D721Med (cell line): Measurements from ENCODE around the gene ST8SIA5.

Experiments used
- DNase-seq: peaks from one replicate; pipeline ENCODE4 v3.0.0; 2011; ENCODE audit warnings: low spot score; ENCODE audit not compliant: insufficient read length
- FAIRE-seq: peaks from 2 replicates; lab custom pipeline; 2011; peaks lifted over from hg19 to GRCh38; lab: Jason Lieb, UNC
- TF ChIP-seq, protein P1 (sequence below): IDR thresholded peaks from 2 replicates; pipeline ENCODE4 v1.5.1; 2012; ENCODE audit warnings: mild to moderate bottlenecking, control low read depth; ENCODE audit not compliant: insufficient read depth; ENCODE audit errors: missing control alignments

The ST8SIA5 gene

DNA sequence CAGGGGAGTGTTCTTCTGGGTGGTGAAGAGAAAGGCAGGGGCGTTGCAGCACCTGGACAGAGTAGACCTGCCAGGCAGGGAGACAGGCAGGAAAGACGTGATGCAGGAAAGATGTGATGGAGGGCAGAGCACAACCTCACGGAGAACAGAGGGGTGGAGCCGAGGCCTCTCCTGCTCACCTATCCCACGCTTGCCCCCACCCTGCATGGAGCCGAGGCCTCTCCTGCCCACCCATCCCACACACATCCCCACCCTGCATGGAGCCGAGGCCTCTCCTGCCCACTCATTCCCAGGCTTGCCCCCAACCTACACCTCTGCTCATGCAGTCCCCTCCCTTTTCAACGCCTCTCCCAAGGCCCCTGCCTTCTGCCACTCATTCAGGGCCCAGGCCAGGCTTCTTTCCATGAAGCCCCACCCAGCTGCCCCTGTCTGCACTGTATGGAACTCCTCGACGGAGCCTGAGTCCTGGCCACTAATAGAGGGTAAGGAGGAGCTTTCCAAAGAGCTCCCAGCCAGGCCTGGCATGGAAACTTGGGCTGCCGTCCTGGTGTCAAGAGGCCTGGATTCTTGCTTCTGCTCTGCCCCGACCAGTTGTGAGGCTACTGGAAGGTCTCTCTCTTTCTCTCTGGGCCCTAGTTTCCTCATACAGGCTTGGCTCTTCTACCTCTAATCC is 67.9 kb downstream of the ST8SIA5 start:
- no peak for DNase-seq
- TF ChIP-seq, protein P1, sequence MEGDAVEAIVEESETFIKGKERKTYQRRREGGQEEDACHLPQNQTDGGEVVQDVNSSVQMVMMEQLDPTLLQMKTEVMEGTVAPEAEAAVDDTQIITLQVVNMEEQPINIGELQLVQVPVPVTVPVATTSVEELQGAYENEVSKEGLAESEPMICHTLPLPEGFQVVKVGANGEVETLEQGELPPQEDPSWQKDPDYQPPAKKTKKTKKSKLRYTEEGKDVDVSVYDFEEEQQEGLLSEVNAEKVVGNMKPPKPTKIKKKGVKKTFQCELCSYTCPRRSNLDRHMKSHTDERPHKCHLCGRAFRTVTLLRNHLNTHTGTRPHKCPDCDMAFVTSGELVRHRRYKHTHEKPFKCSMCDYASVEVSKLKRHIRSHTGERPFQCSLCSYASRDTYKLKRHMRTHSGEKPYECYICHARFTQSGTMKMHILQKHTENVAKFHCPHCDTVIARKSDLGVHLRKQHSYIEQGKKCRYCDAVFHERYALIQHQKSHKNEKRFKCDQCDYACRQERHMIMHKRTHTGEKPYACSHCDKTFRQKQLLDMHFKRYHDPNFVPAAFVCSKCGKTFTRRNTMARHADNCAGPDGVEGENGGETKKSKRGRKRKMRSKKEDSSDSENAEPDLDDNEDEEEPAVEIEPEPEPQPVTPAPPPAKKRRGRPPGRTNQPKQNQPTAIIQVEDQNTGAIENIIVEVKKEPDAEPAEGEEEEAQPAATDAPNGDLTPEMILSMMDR: no peak
- no peak for FAIRE-seq

DNA sequence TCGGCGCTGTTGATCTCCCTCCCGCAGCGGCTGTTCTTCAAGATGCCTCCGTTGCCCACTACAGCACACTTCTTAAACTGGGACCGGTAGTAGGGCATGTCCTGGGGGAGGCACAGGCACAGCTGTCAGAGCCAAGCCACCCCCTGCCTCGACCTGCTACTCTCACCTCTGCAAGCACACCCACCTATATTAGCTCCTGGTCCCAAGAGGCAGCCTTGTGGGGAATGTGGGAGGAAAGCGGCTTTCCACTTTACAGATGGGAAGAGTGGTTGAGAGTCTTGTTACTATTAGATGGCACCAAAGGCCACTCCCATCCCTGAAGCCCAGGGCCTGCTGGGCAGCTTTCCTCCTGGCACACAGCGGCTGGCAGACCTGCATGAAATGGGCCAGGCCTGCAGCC is 70.7 kb downstream of the ST8SIA5 start:
- FAIRE-seq: no peak
- DNase-seq: no peak
- TF ChIP-seq, protein P1: no peak

DNA sequence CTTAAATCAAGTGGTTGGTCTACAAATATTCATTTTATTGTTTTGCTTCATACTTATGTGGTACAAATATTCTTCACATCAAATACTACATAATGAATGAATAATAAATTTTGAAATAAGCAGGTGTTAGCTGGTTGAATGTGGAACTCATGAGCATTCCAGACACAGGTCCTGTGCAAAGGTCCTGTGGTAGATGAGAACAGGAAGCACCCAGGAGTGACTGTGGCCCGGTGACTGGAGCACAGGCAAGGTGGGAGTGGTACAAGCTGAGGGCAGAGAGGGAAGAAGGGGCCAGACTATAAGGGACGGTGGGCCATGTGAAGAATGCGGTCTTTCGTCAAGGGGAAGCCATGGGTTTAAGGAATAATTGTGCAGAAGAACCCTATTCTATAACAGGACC is 73.6 kb downstream of the ST8SIA5 start:
- DNase-seq (no peak), FAIRE-seq (no peak)
- TF ChIP-seq, protein P1: no peak

DNA sequence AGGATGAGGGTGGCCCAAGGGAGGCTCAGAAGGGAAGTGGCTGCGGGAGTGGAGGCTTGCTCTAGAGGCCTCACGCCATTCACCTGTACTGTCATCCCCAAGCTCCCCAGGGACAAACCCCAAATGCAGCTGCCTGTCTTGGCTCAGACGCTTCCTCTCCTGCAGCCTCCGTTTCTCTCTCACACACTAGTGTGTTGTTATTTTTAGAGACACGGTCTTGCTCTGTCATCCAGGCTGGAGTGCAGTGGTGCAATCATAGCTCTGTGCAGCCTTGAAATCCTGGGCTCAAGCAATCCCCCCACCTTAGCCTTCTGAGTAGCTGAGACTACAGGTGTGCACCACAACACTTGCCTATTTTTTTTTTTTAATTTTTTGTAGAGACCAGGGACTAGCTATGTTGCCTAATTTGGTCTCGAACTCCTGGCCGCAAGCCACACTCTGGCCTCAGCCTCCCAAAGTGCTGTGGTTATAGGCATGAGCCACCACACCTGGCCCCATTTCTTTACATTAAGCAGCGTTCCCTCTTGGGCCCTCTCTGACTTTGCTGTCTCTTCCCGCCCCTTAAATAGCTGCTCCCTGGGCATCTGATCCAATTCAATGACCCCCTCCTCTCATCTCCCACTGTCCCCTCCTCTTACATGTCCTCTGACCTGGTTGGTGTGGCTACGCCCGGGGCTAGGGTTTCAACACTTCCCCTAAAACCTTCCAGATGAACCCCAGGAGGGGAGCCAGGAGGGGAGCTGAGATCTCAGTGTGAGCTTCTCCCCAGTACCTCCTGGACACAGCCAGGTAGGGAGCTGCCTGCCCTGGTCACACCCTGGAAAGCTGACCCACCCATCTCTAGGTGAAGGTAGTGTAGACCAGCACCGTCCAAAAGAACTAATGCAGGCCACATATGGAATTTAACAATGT is 75.8 kb downstream of the ST8SIA5 start:
- no peak for DNase-seq
- TF ChIP-seq, protein P1: no peak
- no peak for FAIRE-seq

DNA sequence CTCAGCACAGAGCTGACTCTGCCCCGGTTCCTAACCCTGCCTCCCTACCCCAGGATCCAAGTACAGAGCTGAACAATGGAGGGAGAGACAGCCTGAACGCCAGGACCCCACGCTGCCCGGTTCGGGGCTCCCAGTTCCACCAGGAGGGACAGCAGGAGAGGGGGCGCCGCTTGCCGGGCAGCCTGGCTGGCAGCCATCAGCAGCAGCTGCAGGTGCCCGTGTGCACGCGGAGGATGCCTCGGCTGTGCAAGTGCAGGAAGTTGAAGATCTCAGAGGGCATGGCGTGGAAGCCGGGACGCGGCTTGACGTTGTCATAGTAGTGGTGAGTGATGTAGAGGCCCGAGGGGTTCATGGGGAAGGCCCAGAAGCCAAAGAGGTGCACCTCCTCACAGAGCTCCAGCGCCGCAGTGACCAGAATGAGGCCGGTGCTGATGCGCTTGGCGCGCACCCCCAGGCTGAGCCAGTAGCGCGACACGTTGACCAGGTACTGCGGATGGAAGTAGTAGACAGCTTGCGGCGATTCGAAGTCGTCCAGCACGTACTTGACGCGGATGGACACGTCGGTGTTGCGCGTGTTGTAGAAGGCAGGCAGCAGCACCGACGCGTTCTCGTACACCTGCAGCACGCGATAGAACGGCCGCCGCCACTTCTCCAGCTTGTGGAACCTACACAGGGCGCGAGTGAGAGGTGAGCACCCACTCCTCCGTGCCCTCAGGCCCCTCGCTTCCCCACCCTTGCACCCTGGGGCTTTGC is 76.8 kb downstream of the ST8SIA5 start:
- FAIRE-seq: no peak
- TF ChIP-seq, protein P1: no peak
- no peak for DNase-seq

DNA sequence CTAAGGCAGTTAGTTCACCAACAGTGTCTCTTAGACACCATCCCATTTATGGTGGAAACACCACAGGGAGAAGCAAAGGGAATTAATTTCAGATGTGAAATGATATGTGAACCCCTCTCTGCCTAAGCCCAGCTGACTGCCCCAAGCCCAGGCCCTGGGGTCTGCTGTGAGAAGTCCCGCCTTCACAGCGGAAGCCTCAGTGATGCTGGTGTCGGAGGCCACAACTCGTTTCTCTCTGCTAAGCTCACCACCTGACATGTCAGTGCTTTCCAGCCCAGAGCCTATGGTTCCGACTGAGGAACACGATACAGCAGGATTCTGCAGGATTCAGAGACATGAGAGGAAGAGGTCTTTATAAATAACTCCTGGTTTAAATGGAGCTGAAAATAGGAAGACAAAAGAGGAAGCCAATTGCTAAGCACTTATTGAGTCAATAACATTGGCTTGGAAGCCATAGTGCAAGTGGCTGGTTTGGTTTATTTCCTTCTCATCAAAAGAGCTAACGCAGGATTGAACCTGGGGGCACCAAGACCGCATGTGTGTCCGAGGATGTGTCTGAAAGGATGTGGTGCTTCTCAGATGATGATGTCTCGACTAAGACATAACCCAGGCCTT is 78.0 kb downstream of the ST8SIA5 start:
- DNase-seq (no peak), FAIRE-seq (no peak)
- TF ChIP-seq, protein P1: no peak
